Suprapubic skin (tissue), 4 donors: ENCODE measurements around the gene SLC16A9. TPM values are rescaled to one million over a fixed set of nuclear protein-coding genes. Genes with fewer than 3 reads are reported as not detected.

Experiments
- DNase-seq, 2 donors: peaks; one replicate each; pipeline ENCODE4 v3.0.0-alpha.2; 2019; ENCODE audit warnings: low spot score in 2 of 2
- H3K27ac ChIP-seq: fragments of 200-600 bp; sonication (generic); one replicate; pipeline ENCODE4 v1.5.1; 2019
- H3K27me3 ChIP-seq: fragments of 200-600 bp; sonication (generic); one replicate; pipeline ENCODE4 v1.5.1; 2019
- H3K36me3 ChIP-seq: fragments of 200-600 bp; sonication (generic); one replicate; pipeline ENCODE4 v1.5.1; 2019
- H3K4me1 ChIP-seq: fragments of 200-600 bp; sonication (generic); one replicate; pipeline ENCODE4 v1.5.1; 2019
- H3K4me3 ChIP-seq: fragments of 200-600 bp; sonication (generic); one replicate; pipeline ENCODE4 v1.5.1; 2019; ENCODE audit warnings: mild to moderate bottlenecking
- H3K9me3 ChIP-seq: fragments of 200-600 bp; sonication (generic); one replicate; pipeline ENCODE4 v1.5.1; 2019
- CTCF ChIP-seq, 2 donors: fragments of 200-600 bp in 1 of 2; fragments of 450-650 bp in 1 of 2; sonication (generic) in 1 of 2; IDR thresholded peaks; one replicate each; pipeline ENCODE4 v1.5.1; 2016 to 2019; ENCODE audit warnings: antibody characterized with exemption in 2 of 2, mild to moderate bottlenecking in 1 of 2, moderate library complexity in 1 of 2
- EP300 ChIP-seq: sonication (generic); formaldehyde crosslinking; IDR thresholded peaks from one replicate; pipeline ENCODE4 v1.6.1; 2017; ENCODE audit warnings: antibody characterized with exemption
- POLR2A ChIP-seq, 2 donors: fragments of 450-650 bp; IDR thresholded peaks; one replicate each; pipeline ENCODE4 v1.6.1; 2017; ENCODE audit warnings: antibody characterized with exemption in 2 of 2, mild to moderate bottlenecking in 2 of 2, moderate library complexity in 2 of 2
- POLR2AphosphoS5 ChIP-seq, 3 donors: sonication (generic); formaldehyde crosslinking; IDR thresholded peaks; one replicate each; pipeline ENCODE4 v1.6.1; 2017; ENCODE audit warnings: antibody characterized with exemption in 3 of 3
- WGBS: methylation state at CpG from one replicate; pipeline ENCODE4 v1.1.5; 2018; 5-methylcytosine and 5-hydroxymethylcytosine counted together
- total RNA-seq, 4 donors: library from RNA; depleted of rRNA; stranded (reverse); fragments of >200 nt; gene quantifications; one replicate each; pipeline ENCODE4 v1.1.0, GENCODE V29; 2016

The SLC16A9 gene
- total RNA-seq, 4 donors from 2014 or later: 0.25 to 0.81 (median 0.64) TPM; not detected in 1

DNA sequence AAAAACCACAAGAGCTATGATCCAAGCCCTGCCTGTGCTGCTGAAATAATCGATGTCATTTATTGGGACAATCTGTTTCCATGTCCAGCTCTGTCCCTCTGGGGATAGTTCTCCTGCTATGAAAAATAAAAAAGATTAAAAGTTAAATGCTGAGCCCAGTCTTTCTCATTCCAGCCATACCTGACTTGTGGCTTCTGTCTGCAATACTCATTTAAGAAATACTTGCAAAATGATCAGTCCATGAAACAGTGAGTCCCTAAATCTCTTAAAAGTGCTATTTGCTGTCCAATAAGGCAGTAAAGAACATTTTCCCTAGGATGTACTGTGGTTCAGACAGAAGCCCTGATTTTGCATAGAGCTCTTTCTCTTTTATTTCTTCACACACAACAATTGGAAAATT, 91.7 kb downstream of the SLC16A9 start:
- H3K36me3 ChIP-seq: no peaks in the 10 kb centered on the region
- no peak for DNase-seq
- peaks cover 3% of the 10 kb centered on the region for H3K4me1 ChIP-seq
- TF ChIP-seq CTCF (IDR thresholded peaks at IDR 0.05): no peak
- no peak for TF ChIP-seq POLR2AphosphoS5 (IDR thresholded peaks at IDR 0.05)
- no peak for TF ChIP-seq POLR2A (IDR thresholded peaks at IDR 0.05)
- no peak for TF ChIP-seq EP300
- WGBS: 59% methylated on average over 1 of the region's 1 CpG
- H3K27ac ChIP-seq: no peak overlapping the region
- no peaks in the 10 kb centered on the region for H3K9me3 ChIP-seq
- H3K4me3 ChIP-seq: no peak overlapping the region
- no peaks in the 10 kb centered on the region for H3K27me3 ChIP-seq

- no peaks in the 10 kb centered on the region for H3K27me3 ChIP-seq
- no peak overlapping the region for H3K27ac ChIP-seq
- H3K4me1 ChIP-seq: no peaks in the 10 kb centered on the region
- no peak for DNase-seq
- TF ChIP-seq CTCF (IDR thresholded peaks at IDR 0.05) (no peak), POLR2A (IDR thresholded peaks at IDR 0.05) (no peak), POLR2AphosphoS5 (IDR thresholded peaks at IDR 0.05) (no peak)
- H3K4me3 ChIP-seq: no peak overlapping the region
- no peaks in the 10 kb centered on the region for H3K9me3 ChIP-seq
- H3K36me3 ChIP-seq: no peaks in the 10 kb centered on the region
These were observed 98.6 kb downstream of the SLC16A9 start for GRCh38 chr10:59611048-59611447.

DNA sequence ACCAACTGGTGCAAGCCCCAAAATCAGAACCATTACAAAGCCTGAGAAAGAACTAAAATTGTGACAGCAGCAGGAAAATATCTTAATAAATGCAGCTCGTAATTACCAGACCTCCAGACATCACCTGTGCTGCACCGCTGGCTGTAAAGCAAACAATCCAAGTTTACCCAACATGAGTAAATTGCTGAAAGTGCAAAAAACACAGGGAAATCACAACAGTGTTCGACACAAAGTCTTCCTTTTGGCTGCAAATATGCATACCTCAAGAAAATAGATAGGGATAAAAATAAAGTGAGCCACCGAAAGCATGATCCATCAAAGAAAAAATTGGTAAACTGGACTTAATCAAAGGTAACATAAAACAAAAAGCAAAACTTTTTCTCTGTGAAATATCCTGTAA, 101.7 kb downstream of the SLC16A9 start:
- no peak for DNase-seq
- Histone ChIP-seq H3K4me3 (no peak overlapping the region), H3K36me3 (no peaks in the 10 kb centered on the region), H3K27me3 (no peaks in the 10 kb centered on the region), H3K27ac (no peak overlapping the region), H3K4me1 (no peaks in the 10 kb centered on the region), H3K9me3 (no peaks in the 10 kb centered on the region)
- WGBS: 69% methylated on average over 4 of the region's 4 CpGs
- no peak for TF ChIP-seq CTCF (IDR thresholded peaks at IDR 0.05)
- no peak for TF ChIP-seq EP300
- no peak for TF ChIP-seq POLR2AphosphoS5 (IDR thresholded peaks at IDR 0.05)
- TF ChIP-seq POLR2A (IDR thresholded peaks at IDR 0.05): no peak

- Histone ChIP-seq H3K9me3 (no peaks in the 10 kb centered on the region), H3K27ac (no peak overlapping the region), H3K4me1 (no peaks in the 10 kb centered on the region), H3K36me3 (no peaks in the 10 kb centered on the region), H3K4me3 (no peak overlapping the region), H3K27me3 (no peaks in the 10 kb centered on the region)
- no peak for DNase-seq
- TF ChIP-seq EP300 (no peak), POLR2AphosphoS5 (IDR thresholded peaks at IDR 0.05) (no peak), CTCF (IDR thresholded peaks at IDR 0.05) (no peak), POLR2A (IDR thresholded peaks at IDR 0.05) (no peak)
- WGBS: 68% methylated on average over 1 of the region's 1 CpG
These were observed 103.1 kb downstream of the SLC16A9 start for GRCh38 chr10:59606551-59606961.

DNA sequence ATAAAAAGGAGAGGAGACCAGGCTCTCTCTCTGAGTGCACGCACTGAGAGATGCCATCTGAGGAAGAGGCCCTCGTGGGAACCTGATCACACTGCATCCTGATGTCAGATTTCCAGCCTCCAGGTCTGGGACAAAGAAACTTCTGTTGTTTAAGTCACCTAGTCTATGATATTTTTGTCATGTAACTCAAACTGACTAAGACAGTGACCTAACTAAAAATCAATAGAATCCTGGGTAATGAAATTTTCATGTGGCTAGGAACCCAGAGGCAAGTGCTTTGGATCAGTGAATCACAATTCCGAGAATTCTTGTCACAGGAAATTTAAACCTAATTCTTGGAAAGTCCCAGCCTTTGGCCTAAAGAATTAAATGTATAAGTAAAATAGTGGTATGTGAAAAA, 107.7 kb downstream of the SLC16A9 start:
- H3K4me1 ChIP-seq: no peaks in the 10 kb centered on the region
- H3K27ac ChIP-seq: no peak overlapping the region
- H3K4me3 ChIP-seq: no peak overlapping the region
- no peaks in the 10 kb centered on the region for H3K9me3 ChIP-seq
- no peak for TF ChIP-seq CTCF (IDR thresholded peaks at IDR 0.05)
- DNase-seq: no peak
- 75% methylated on average over 3 of the region's 3 CpGs for WGBS
- no peaks in the 10 kb centered on the region for H3K27me3 ChIP-seq
- H3K36me3 ChIP-seq: no peaks in the 10 kb centered on the region

Other genes with a start within 250 kb of the SLC16A9 start
- gene MRLN, start 43.6 kb upstream of the SLC16A9 start, total RNA-seq: not detected
- 100 to 1,000 TPM in 2 of 4 donors, 10 to 100 TPM in 2; 78.5 to 101 (median 92.1) TPM for gene CCDC6, start 196.7 kb upstream of the SLC16A9 start, total RNA-seq